Suprapubic skin (tissue), 4 donors: Measurements from ENCODE around the gene S100A14.

Source experiments
- CTCF ChIP-seq, 2 donors: fragments of 200-600 bp in 1 of 2; fragments of 450-650 bp in 1 of 2; sonication (generic) in 1 of 2; IDR thresholded peaks; one replicate each; pipeline ENCODE4 v1.5.1; 2016 to 2019; ENCODE audit warnings: antibody characterized with exemption in 2 of 2, mild to moderate bottlenecking in 1 of 2, moderate library complexity in 1 of 2
- EP300 ChIP-seq: sonication (generic); formaldehyde crosslinking; IDR thresholded peaks from one replicate; pipeline ENCODE4 v1.6.1; 2017; ENCODE audit warnings: antibody characterized with exemption
- POLR2A ChIP-seq, 2 donors: fragments of 450-650 bp; IDR thresholded peaks; one replicate each; pipeline ENCODE4 v1.6.1; 2017; ENCODE audit warnings: antibody characterized with exemption in 2 of 2, mild to moderate bottlenecking in 2 of 2, moderate library complexity in 2 of 2
- POLR2AphosphoS5 ChIP-seq, 3 donors: sonication (generic); formaldehyde crosslinking; IDR thresholded peaks; one replicate each; pipeline ENCODE4 v1.6.1; 2017; ENCODE audit warnings: antibody characterized with exemption in 3 of 3

- TF ChIP-seq CTCF (IDR thresholded peaks at IDR 0.05): no peak
- no peak for TF ChIP-seq POLR2AphosphoS5 (IDR thresholded peaks at IDR 0.05)
- TF ChIP-seq POLR2A (IDR thresholded peaks at IDR 0.05): no peak
- TF ChIP-seq EP300: no peak
Observed at GRCh38 chr1:153571706-153572105, 44.4 kb downstream of the S100A14 start.
